NCI-H82 (cell line): Measurements from ENCODE around the gene MARS1.
"Not testable (repeated sequence)": the region's sequence is repeated elsewhere in the genome, so short reads cannot be mapped to it uniquely, and the experiment has no call there.

Experiments
- DNase-seq: peaks from one replicate; lab custom pipeline; 2025; lab: John Stamatoyannopoulos, UW

The MARS1 gene

GRCh38 chr12:57495051-57495701, 7.3 kb downstream of the MARS1 start:
- not testable (repeated sequence) for DNase-seq

GRCh38 chr12:57496822-57497221, 9.0 kb downstream of the MARS1 start:
- no peak for DNase-seq

GRCh38 chr12:57497223-57498131, 9.6 kb downstream of the MARS1 start:
- DNase-seq: no peak

- DNase-seq: peak; percentile 77
Observed at GRCh38 chr12:57498132-57498502, 10.2 kb downstream of the MARS1 start.

DNA sequence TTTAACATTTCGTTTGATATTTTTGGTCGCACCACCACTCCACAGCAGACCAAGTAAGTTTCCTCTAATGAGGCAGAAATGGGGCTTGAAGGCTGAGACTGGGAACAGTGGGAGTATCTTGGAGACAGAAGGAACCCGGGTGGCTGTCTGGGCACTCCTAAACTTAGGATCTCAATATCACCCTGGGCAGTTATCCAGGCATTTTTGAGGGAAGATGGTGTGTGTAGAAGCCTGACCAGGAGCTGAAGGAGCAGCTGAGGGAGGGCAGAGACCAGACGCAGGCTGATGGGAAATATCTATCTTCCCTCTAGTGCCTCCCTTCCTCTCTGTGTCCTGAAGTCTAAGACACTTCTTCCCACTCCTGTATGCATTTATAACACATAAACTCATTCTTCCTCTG, 10.7 kb downstream of the MARS1 start:
- DNase-seq: no peak

- DNase-seq: no peak
Observed at GRCh38 chr12:57500213-57500612, 12.3 kb downstream of the MARS1 start.

DNA sequence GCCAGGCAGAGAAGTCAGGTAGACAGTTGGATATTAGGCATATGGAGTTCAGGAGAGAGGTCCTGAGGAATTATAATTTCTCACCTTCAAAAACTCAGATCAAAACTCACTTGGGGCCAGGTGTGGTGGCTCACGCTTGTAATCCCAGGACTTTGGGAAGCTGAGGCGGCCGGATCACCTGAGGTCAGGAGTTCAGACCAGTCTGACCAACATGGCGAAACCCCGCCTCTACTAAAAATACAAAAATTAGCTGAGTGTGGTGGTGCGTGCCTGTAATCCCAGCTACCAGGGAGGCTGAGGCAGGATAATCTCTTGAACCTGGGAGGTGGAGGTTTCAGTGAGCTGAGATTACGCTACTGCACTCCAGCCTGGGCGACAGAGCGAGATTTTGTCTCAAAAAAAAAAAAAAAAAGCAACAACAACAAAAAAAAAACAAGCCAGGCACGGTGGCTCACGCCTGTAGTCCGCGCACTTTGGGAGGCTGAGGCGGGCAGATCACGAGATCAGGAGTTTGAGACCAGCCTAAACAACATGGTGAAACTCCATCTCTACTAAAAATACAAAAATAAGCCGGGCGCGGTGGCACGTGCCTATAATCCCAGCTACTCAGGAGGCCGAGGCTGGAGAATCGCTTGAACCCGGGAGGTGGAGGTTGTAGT, 14.6 kb downstream of the MARS1 start:
- not testable (repeated sequence) for DNase-seq

DNA sequence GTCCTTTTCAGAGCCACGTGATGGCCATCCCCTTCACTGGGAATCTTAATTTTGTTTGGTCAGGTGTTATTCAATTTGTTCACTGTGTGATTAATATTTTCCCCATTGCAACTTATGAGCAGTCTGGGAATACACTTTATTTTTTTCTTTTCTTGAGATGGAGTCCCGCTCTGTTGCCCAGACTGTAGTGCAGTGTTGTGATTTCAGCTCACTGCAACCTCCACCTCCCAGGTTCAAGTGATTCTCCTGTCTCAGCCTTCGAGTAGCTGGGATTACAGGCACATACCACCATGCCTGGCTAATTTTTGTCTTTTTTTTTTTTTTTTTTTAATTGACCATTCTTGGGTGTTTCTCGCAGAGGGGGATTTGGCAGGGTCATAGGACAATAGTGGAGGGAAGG, 18.7 kb downstream of the MARS1 start:
- DNase-seq: not testable (repeated sequence)

GRCh38 chr12:57507796-57508195, 19.9 kb downstream of the MARS1 start:
- not testable (repeated sequence) for DNase-seq

DNA sequence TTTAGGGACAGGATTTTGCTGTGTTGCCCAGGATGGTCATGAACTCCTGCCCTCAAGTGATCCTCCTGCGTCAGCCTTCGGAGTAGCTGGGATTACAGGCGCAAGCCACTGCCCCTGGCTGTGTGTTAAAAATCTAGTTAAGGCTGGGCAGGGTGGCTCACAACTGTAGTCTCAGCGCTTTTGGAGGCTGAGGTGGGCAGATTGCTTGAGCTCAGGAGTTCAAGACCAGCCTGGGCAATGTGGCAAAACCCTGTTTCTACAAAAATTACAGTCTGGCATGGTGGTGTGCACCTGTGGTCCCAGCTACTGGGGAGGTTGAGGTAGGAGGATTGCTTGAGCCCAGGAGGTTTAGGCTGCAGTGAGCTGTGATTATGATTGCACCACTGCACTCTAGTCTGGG, 23.3 kb downstream of the MARS1 start:
- DNase-seq: no peak

- DNase-seq: no peak
Observed at GRCh38 chr12:57511588-57512325, 23.9 kb downstream of the MARS1 start.

DNA sequence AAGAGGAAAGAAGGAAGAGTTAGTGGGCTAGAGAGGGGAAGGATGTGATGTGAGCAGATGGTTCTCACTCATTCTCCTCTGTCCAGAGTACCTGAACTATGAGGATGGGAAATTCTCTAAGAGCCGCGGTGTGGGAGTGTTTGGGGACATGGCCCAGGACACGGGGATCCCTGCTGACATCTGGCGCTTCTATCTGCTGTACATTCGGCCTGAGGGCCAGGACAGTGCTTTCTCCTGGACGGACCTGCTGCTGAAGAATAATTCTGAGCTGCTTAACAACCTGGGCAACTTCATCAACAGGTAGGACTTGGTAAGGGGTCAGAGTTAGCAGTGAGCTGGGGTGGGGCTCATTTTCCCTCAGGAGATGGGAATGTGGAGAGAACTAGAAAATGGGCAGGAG, 24.8 kb downstream of the MARS1 start:
- no peak for DNase-seq

DNA sequence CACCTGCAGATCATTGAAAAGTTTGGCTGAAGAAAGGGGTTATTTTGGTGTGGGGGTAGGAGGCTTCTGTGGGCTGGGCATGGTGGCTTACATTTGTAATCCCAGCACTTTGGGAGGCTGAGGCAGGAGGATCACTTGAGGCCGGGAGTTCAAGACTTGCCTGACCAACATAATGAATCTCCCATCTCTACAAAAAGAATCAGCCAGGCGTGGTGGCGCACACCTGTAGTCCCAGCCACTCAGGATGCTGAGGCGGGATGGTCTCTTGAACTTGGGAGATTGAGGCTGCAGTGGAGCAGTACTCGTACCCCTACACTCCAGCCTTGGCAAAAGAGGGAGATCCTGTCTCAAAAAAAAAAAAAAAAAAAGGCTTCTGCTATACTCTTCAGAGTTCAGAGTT, 25.4 kb downstream of the MARS1 start:
- no peak for DNase-seq

DNA sequence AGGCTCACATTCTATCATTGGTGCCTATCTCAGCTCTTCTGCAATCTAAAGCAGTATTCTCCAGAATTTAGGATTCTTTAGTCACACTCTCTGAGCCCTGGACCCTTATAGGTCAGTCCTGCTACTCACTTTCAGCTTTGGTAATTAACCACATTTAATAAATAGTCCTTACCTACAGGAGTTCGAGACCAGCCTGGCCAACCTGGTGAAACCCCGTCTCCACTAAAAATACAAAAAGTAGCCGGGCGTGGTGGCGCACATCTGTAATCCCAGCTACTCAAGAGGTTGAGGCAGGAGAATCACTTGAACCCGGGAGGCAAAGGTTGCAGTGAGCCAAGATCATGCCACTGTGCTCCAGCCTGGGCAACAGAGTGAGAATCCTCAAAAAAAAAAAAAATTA, 25.8 kb downstream of the MARS1 start:
- not testable (repeated sequence) for DNase-seq

DNA sequence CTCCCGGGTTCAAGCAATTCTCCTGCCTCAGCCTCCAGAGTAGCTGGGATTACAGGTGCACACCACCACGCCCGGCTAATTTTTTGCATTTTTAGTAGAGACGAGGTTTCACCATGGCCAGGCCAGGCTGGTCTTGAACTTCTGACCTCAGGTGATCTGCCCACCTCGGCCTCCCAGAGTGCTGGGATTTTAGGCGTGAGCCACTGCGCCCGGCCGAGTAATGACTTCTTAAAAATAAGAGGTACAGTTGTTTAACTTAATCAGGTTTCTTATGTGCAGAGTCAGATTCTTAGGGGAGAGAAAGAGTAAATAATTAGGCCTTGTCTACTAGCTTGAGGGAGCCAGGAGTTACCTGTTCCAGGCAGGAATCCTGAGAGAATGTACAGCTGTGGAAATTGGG, 26.4 kb downstream of the MARS1 start:
- DNase-seq: not testable (repeated sequence)

- DNase-seq: no peak
Observed at GRCh38 chr12:57514720-57515407, 27.0 kb downstream of the MARS1 start.

GRCh38 chr12:57515408-57515933, 27.6 kb downstream of the MARS1 start:
- DNase-seq: no peak

DNA sequence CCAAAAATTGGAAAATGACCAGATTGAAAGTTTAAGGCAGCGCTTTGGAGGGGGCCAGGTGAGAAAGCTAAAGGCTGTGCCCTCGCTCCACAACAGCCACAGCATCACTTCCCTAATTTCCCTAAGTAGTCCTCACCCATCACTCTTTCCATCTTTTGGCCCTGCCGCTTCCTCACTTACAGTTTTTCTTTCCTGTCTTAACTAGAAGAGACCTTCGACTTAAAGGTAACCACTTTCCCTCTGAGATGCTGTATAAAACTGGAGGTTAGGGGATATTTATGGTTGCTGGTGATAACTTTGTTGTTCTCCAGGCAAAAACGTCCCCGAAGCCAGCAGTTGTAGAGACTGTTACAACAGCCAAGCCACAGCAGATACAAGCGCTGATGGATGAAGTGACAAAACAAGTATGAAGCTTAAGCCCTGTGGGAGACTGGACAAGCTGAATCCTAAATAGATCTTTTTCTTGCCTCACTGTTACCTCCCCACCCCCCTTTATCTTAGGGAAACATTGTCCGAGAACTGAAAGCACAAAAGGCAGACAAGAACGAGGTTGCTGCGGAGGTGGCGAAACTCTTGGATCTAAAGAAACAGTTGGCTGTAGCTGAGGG, 28.2 kb downstream of the MARS1 start:
- DNase-seq: no peak

DNA sequence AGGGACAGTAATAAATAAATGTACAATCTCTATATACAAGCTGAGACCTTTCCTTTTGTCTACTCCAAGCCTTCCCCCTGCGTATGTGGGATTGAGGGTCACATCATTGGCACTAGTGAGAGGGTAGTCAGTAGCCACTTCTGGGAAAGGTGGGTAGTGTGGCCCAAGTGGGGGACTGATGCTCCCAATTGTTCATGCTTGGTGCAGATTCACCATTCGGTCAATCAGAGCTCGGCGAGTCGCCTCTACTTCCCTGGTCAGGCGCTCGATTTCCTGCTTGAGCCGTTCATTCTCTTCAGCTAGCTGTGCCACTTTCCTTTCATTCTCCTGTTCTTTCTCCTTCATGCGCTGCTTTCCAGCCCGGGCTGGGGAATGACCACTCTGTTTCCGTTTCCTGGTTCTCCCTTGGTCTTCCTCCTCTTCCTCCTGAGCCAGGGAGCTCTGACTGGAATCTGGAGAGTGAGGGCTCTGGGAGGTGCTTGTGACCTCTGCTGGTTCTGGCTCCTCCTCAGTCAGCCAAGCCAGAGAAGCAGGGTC, 28.8 kb downstream of the MARS1 start:
- DNase-seq: no peak

GRCh38 chr12:57517187-57517586, 29.3 kb downstream of the MARS1 start:
- no peak for DNase-seq

DNA sequence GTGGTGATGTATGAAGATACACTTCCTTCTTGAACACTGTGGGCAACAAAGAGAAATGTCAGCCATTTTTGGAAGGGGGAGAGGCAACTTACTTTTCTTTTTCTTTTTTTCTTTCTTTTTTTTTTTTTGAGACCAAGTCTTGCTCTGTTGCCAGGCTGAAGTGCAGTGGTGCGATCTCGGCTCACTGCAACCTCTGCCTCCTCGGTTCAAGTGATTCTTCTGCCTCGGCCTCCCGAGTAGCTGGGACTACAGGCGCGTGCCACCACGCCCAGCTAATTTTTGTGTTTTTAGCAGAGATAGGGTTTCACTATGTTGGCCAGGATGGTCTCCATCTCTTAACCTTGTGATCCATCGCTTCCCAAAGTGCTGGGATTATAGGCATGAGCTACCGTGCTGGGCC, 29.9 kb downstream of the MARS1 start:
- DNase-seq: not testable (repeated sequence)
